ENCODE results near the gene KLK12.

DNA sequence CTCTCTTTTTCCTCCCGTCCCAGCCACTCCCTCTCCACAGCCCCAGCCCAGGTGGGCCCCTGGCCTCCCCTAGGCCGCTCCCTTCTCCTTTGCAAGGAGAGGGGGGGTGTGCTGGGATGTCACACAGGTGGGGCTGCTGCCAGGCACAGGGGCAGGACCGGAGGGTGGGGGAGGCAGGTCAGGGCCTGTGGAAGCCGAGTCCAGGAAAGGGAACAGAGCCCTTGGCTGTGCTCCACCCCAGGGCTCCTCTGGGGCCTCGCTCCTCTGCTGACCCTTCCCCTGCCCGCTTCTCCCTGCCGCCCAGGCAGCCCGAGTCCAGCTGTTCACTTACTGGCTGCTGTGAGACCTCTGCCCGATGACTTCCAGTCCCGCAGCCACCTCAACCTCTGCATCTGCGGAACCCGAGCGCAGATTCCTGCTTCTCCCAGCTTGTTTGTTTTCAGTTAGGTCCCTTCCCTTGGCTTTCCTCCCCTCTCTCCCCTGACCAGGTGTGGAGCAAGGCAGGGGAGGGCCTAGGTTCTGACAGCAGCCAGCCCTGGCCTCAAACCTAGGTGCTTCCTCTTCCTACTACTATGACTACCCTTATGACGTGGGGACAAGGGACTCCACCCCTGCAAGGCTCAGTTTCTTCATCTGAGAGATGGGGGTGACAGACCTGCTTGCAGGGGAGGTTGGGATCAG is 7.5 kb downstream of the KLK12 start:
- TF ChIP-seq SMAD3 (CRISPR knock-in tag; IDR thresholded peaks at IDR 0.05), result no peak
- TF ChIP-seq, protein P1, sequence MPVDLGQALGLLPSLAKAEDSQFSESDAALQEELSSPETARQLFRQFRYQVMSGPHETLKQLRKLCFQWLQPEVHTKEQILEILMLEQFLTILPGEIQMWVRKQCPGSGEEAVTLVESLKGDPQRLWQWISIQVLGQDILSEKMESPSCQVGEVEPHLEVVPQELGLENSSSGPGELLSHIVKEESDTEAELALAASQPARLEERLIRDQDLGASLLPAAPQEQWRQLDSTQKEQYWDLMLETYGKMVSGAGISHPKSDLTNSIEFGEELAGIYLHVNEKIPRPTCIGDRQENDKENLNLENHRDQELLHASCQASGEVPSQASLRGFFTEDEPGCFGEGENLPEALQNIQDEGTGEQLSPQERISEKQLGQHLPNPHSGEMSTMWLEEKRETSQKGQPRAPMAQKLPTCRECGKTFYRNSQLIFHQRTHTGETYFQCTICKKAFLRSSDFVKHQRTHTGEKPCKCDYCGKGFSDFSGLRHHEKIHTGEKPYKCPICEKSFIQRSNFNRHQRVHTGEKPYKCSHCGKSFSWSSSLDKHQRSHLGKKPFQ (CRISPR knock-in tag; IDR thresholded peaks at IDR 0.05; ENCODE audit: insufficient replicate concordance), result no peak
- TF ChIP-seq, protein P2, sequence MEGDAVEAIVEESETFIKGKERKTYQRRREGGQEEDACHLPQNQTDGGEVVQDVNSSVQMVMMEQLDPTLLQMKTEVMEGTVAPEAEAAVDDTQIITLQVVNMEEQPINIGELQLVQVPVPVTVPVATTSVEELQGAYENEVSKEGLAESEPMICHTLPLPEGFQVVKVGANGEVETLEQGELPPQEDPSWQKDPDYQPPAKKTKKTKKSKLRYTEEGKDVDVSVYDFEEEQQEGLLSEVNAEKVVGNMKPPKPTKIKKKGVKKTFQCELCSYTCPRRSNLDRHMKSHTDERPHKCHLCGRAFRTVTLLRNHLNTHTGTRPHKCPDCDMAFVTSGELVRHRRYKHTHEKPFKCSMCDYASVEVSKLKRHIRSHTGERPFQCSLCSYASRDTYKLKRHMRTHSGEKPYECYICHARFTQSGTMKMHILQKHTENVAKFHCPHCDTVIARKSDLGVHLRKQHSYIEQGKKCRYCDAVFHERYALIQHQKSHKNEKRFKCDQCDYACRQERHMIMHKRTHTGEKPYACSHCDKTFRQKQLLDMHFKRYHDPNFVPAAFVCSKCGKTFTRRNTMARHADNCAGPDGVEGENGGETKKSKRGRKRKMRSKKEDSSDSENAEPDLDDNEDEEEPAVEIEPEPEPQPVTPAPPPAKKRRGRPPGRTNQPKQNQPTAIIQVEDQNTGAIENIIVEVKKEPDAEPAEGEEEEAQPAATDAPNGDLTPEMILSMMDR (CRISPR knock-in tag; IDR thresholded peaks at IDR 0.05), result no peak
- TF ChIP-seq, protein P3, sequence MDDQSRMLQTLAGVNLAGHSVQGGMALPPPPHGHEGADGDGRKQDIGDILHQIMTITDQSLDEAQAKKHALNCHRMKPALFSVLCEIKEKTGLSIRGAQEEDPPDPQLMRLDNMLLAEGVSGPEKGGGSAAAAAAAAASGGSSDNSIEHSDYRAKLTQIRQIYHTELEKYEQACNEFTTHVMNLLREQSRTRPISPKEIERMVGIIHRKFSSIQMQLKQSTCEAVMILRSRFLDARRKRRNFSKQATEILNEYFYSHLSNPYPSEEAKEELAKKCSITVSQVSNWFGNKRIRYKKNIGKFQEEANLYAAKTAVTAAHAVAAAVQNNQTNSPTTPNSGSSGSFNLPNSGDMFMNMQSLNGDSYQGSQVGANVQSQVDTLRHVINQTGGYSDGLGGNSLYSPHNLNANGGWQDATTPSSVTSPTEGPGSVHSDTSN (CRISPR knock-in tag; IDR thresholded peaks at IDR 0.05; ENCODE audit: borderline replicate concordance), result no peak
- TF ChIP-seq TEAD2 (CRISPR knock-in tag; IDR thresholded peaks at IDR 0.05), result no peak

All from HepG2 (cell line).